ENCODE data around the gene TTC27. TPM values are rescaled to one million over a fixed set of nuclear protein-coding genes. Genes with fewer than 3 reads are reported as not detected.

TTC27 gene
- total and polyA plus RNA-seq, 4 donors: 3.5 to 13.5 (median 6.3) TPM

GRCh38 chr2:32863326-32863725 lies 235.5 kb downstream of the TTC27 start (continued):
- no peak for TF ChIP-seq HNF4A (conservative IDR thresholded peaks at IDR 0.05)
- no peak for TF ChIP-seq CTCF (IDR thresholded peaks at IDR 0.05; ENCODE audit: low read depth, low read length, missing input control)

- Histone ChIP-seq H3K36me3 (ENCODE audit: control insufficient read depth in 4 of 4, insufficient read depth in 3 of 4, low read depth in 1 of 4, low read length in 3 of 4) (no peaks in the 10 kb centered on the region), H3K27ac (ENCODE audit: low read depth in 1 of 2, low read length in 2 of 2) (no peak overlapping the region), H3K4me1 (ENCODE audit: control insufficient read depth in 4 of 4, insufficient read depth in 4 of 4, low read length in 3 of 4) (no peaks in the 10 kb centered on the region), H3K27me3 (ENCODE audit: control insufficient read depth in 4 of 4, insufficient read depth in 4 of 4, low read length in 3 of 4) (no peaks in the 10 kb centered on the region), H3K9ac (ENCODE audit: low read depth in 1 of 2, low read length in 2 of 2) (no peak overlapping the region), H3K4me3 (ENCODE audit: low read depth in 1 of 3, low read length in 3 of 3) (no peak overlapping the region), H3K9me3 (ENCODE audit: control insufficient read depth in 4 of 4, low read length in 3 of 4) (no peaks in the 10 kb centered on the region)
- 94% methylated on average over 7 of the region's 7 CpGs for WGBS
- no peak for DNase-seq (ENCODE audit: low spot score)
- no peak for TF ChIP-seq CTCF (IDR thresholded peaks at IDR 0.05; ENCODE audit: low read depth, low read length, missing input control)
- TF ChIP-seq FOXA2 (IDR thresholded peaks at IDR 0.05): no peak
- no peak for TF ChIP-seq TAF1 (conservative IDR thresholded peaks at IDR 0.05)
- TF ChIP-seq SP1 (IDR thresholded peaks at IDR 0.05): no peak
- TF ChIP-seq HNF4A (conservative IDR thresholded peaks at IDR 0.05): no peak
- TF ChIP-seq RAD21 (IDR thresholded peaks at IDR 0.05): no peak
- TF ChIP-seq HNF4G (IDR thresholded peaks at IDR 0.05): no peak
- TF ChIP-seq YY1 (IDR thresholded peaks at IDR 0.05): no peak
- TF ChIP-seq NR2F2 (IDR thresholded peaks at IDR 0.05): no peak
Measured at GRCh38 chr2:32863803-32864202, 236.0 kb downstream of the TTC27 start.

- WGBS: 73% methylated on average over 7 of the region's 7 CpGs
- no peaks in the 10 kb centered on the region for H3K9me3 ChIP-seq (ENCODE audit: control insufficient read depth in 4 of 4, low read length in 3 of 4)
- TF ChIP-seq ZBTB33 (IDR thresholded peaks at IDR 0.05): no peak
- TF ChIP-seq REST (IDR thresholded peaks at IDR 0.05): no peak
- no peak for TF ChIP-seq EGR1 (IDR thresholded peaks at IDR 0.05; ENCODE audit: low read depth in 2 of 2)
- TF ChIP-seq FOXA2 (IDR thresholded peaks at IDR 0.05): no peak
- no peak for TF ChIP-seq TAF1 (conservative IDR thresholded peaks at IDR 0.05)
- no peak for TF ChIP-seq YY1 (IDR thresholded peaks at IDR 0.05)
- no peak for TF ChIP-seq JUND (IDR thresholded peaks at IDR 0.05)
- TF ChIP-seq FOXA1 (IDR thresholded peaks at IDR 0.05): no peak
- TF ChIP-seq HNF4G (IDR thresholded peaks at IDR 0.05): no peak
- no peak for TF ChIP-seq RXRA (IDR thresholded peaks at IDR 0.05)
- no peak for TF ChIP-seq MAX (IDR thresholded peaks at IDR 0.05)
- TF ChIP-seq NR2F2 (IDR thresholded peaks at IDR 0.05): no peak
- no peak overlapping the region for H3K9ac ChIP-seq (ENCODE audit: low read depth in 1 of 2, low read length in 2 of 2)
- no peaks in the 10 kb centered on the region for H3K27me3 ChIP-seq (ENCODE audit: control insufficient read depth in 4 of 4, insufficient read depth in 4 of 4, low read length in 3 of 4)
- no peak for DNase-seq (ENCODE audit: low spot score)
- no peaks in the 10 kb centered on the region for H3K4me1 ChIP-seq (ENCODE audit: control insufficient read depth in 4 of 4, insufficient read depth in 4 of 4, low read length in 3 of 4)
- H3K27ac ChIP-seq (ENCODE audit: low read depth in 1 of 2, low read length in 2 of 2): no peak overlapping the region
- H3K36me3 ChIP-seq (ENCODE audit: control insufficient read depth in 4 of 4, insufficient read depth in 3 of 4, low read depth in 1 of 4, low read length in 3 of 4): no peaks in the 10 kb centered on the region
- no peak overlapping the region for H3K4me3 ChIP-seq (ENCODE audit: low read depth in 1 of 3, low read length in 3 of 3)
Measured at GRCh38 chr2:32864334-32865111, 236.7 kb downstream of the TTC27 start.

All from liver (tissue), 9 donors.